ENCODE results near the gene PBXIP1. TPM values are rescaled to one million over a fixed set of nuclear protein-coding genes. Genes with fewer than 3 reads are reported as not detected.

The PBXIP1 gene
- total RNA-seq, 1 experiment from 2014 or later = 21.6 TPM

DNA sequence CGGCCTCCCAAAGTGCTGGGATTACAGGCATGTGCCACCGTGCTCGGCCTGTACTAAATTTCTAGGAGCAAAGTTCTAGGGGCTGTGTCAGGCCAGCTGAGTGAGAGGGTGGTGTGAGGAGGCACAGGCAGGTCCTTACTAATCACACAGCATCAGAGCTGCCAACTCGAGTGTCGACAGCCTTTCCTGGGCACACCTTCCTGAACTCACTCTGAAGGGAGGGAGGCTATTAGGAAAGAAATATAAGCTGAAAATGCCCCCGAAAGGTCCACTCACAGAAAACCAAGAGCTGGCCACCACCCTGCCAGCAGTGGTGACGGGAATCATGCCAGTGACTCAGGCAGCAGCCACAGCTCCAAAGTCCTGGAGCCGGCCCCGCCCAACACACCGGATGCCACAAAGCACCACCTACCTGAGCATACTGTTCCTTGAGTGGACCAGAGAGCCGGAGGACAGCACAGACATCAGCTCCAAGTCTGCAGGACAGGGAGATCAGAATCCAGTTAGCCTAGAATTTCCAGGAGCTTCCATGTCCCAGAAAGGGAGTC is 23.9 kb downstream of the PBXIP1 start:
- H3K27ac Mint-ChIP-seq = no peak overlapping the region
- Histone ChIP-seq H3K4me2 (ENCODE audit: insufficient read depth, insufficient read length, low read length) (no peak overlapping the region), H3T11ph (ENCODE audit: low read length) (no peak overlapping the region), H3K9me3 (ENCODE audit: control insufficient read depth, low read depth, low read length) (no peaks in the 10 kb centered on the region), H4K91ac (ENCODE audit: insufficient read length, low read depth, low read length) (no peak overlapping the region), H4K20me1 (ENCODE audit: control insufficient read depth, insufficient read depth, insufficient read length) (no peaks in the 10 kb centered on the region), H3K14ac (ENCODE audit: insufficient read depth, low read length) (no peak overlapping the region), H2BK20ac (ENCODE audit: low read depth, low read length, poor library complexity, severe bottlenecking) (no peak overlapping the region), H3K23me2 (ENCODE audit: insufficient read length, low read depth, low read length, poor library complexity, severe bottlenecking) (peaks cover 6% of the 10 kb centered on the region), H3K4me1 (ENCODE audit: insufficient read depth, low read length) (no peaks in the 10 kb centered on the region; the same call in 1 of the 2 replicates), H4K8ac (replicated peaks; ENCODE audit: insufficient read length, low read depth, low read length) (no peak overlapping the region), H4K5ac (ENCODE audit: insufficient read length, low read depth, low read length) (no peak overlapping the region), H2AK5ac (ENCODE audit: insufficient read length, low read length) (no peak overlapping the region), H3K79me1 (ENCODE audit: insufficient read depth, low read depth, low read length, poor library complexity, severe bottlenecking) (no peaks in the 10 kb centered on the region), H2AFZ (ENCODE audit: low read length) (no peak overlapping the region), H2BK5ac (ENCODE audit: insufficient read length, low read length) (no peak overlapping the region), H3K27ac (ENCODE audit: insufficient read length, low read depth, low read length) (no peak overlapping the region), H3K23ac (ENCODE audit: insufficient read length, low read depth, low read length) (no peak overlapping the region), H3K4ac (ENCODE audit: low read depth, low read length) (no peak overlapping the region), H2BK120ac (ENCODE audit: low read depth, low read length, poor library complexity, severe bottlenecking) (no peak overlapping the region), H3K27me3 (ENCODE audit: insufficient read depth, low read length) (no peaks in the 10 kb centered on the region), H3K18ac (ENCODE audit: insufficient read length, low read depth, low read length) (no peak overlapping the region), H3K56ac (ENCODE audit: insufficient read length, low read depth, low read length) (no peak overlapping the region), H2BK15ac (ENCODE audit: low read depth, low read length) (no peak overlapping the region), H2BK12ac (ENCODE audit: insufficient read length, low read depth, low read length) (no peak overlapping the region), H3K79me2 (ENCODE audit: insufficient read depth, low read length) (no peaks in the 10 kb centered on the region), H3K9ac (ENCODE audit: extremely low read depth, insufficient read length, low read length) (no peak overlapping the region)
- no peaks in the 10 kb centered on the region; the same call in 1 of the 2 replicates for H3K27me3 Mint-ChIP-seq (ENCODE audit: low read depth)
- H3K4me3 Mint-ChIP-seq = no peak overlapping the region
- WGBS (ENCODE audit: extremely low coverage, insufficient read length, low lambda C conversion rate) = no CpG with 5 or more reads among the region's 11 CpGs
- peaks cover 3 to 4% of the 10 kb centered on the region in 2 experiments; a peak in 3 of 4 replicates for H3K4me1 Mint-ChIP-seq
- H3K36me3 Mint-ChIP-seq (ENCODE audit: insufficient read depth in 1 of 3, low read depth in 3 of 3) = peaks cover 0 to 20% (median 10%) of the 10 kb centered on the region in 3 experiments; a peak in 4 of 7 replicates
- no peaks in the 10 kb centered on the region; a peak in 2 of 5 replicates for H3K9me3 Mint-ChIP-seq
- no peak for DNase-seq
- TF ChIP-seq, protein P1, sequence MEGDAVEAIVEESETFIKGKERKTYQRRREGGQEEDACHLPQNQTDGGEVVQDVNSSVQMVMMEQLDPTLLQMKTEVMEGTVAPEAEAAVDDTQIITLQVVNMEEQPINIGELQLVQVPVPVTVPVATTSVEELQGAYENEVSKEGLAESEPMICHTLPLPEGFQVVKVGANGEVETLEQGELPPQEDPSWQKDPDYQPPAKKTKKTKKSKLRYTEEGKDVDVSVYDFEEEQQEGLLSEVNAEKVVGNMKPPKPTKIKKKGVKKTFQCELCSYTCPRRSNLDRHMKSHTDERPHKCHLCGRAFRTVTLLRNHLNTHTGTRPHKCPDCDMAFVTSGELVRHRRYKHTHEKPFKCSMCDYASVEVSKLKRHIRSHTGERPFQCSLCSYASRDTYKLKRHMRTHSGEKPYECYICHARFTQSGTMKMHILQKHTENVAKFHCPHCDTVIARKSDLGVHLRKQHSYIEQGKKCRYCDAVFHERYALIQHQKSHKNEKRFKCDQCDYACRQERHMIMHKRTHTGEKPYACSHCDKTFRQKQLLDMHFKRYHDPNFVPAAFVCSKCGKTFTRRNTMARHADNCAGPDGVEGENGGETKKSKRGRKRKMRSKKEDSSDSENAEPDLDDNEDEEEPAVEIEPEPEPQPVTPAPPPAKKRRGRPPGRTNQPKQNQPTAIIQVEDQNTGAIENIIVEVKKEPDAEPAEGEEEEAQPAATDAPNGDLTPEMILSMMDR (conservative IDR thresholded peaks at IDR 0.05) = no peak

Measured in H9 (cell line).